ENCODE data around the gene TRIM44. TPM values are rescaled to one million over a fixed set of nuclear protein-coding genes. Genes with fewer than 3 reads are reported as not detected.

TRIM44 gene
- total RNA-seq, 4 donors from 2014 or later = 6.8 to 32.0 (median 13.5) TPM

GRCh38 chr11:35850191-35850590 lies 187.6 kb downstream of the TRIM44 start:
- WGBS, 2 donors = 86 to 88% methylated on average over 7 of the region's 7 CpGs
- no peaks in the 10 kb centered on the region for H3K36me3 ChIP-seq
- intact Hi-C loops (cut with DNase I) = no loop called here
- no peak overlapping the region for H3K27ac ChIP-seq
- H3K4me3 ChIP-seq = no peak overlapping the region
- H3K9me3 ChIP-seq = no peaks in the 10 kb centered on the region
- TF ChIP-seq, protein P1, sequence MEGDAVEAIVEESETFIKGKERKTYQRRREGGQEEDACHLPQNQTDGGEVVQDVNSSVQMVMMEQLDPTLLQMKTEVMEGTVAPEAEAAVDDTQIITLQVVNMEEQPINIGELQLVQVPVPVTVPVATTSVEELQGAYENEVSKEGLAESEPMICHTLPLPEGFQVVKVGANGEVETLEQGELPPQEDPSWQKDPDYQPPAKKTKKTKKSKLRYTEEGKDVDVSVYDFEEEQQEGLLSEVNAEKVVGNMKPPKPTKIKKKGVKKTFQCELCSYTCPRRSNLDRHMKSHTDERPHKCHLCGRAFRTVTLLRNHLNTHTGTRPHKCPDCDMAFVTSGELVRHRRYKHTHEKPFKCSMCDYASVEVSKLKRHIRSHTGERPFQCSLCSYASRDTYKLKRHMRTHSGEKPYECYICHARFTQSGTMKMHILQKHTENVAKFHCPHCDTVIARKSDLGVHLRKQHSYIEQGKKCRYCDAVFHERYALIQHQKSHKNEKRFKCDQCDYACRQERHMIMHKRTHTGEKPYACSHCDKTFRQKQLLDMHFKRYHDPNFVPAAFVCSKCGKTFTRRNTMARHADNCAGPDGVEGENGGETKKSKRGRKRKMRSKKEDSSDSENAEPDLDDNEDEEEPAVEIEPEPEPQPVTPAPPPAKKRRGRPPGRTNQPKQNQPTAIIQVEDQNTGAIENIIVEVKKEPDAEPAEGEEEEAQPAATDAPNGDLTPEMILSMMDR (IDR thresholded peaks at IDR 0.05) = no peak
- TF ChIP-seq POLR2A (IDR thresholded peaks at IDR 0.05) = no peak
- no peaks in the 10 kb centered on the region for H3K4me1 ChIP-seq
- DNase-seq = no peak
- H3K27me3 ChIP-seq = peaks cover 0 to 15% (median 0%) of the 10 kb centered on the region in 4 donors

- no peaks in the 10 kb centered on the region for H3K9me3 ChIP-seq
- WGBS, 2 donors = 76 to 89% methylated on average over 4 to 6 of the region's 6 CpGs
- no peak overlapping the region for H3K27ac ChIP-seq
- H3K27me3 ChIP-seq = peaks cover 0 to 12% (median 0%) of the 10 kb centered on the region in 4 donors
- H3K4me3 ChIP-seq = no peak overlapping the region
- no peaks in the 10 kb centered on the region for H3K4me1 ChIP-seq
- TF ChIP-seq POLR2A (IDR thresholded peaks at IDR 0.05) = no peak
- TF ChIP-seq, protein P1 (IDR thresholded peaks at IDR 0.05) = no peak
- no peaks in the 10 kb centered on the region for H3K36me3 ChIP-seq
- no peak for DNase-seq
- intact Hi-C loops (cut with DNase I) = no loop called here
These were observed 188.8 kb downstream of the TRIM44 start for GRCh38 chr11:35851342-35851741.

- TF ChIP-seq, protein P1 (IDR thresholded peaks at IDR 0.05) = no peak
- TF ChIP-seq POLR2A (IDR thresholded peaks at IDR 0.05) = no peak
These were observed 189.5 kb downstream of the TRIM44 start for GRCh38 chr11:35852056-35852455.

GRCh38 chr11:35853971-35854370 lies 191.4 kb downstream of the TRIM44 start:
- intact Hi-C loops (cut with DNase I) = no loop called here
- no peak overlapping the region for H3K4me3 ChIP-seq

More at GRCh38 chr11:35852056-35852455, 189.5 kb downstream of the TRIM44 start:
- intact Hi-C loops (cut with DNase I) = no loop called here
- H3K27me3 ChIP-seq = peaks cover 0 to 8% (median 0%) of the 10 kb centered on the region in 4 donors
- H3K9me3 ChIP-seq = no peaks in the 10 kb centered on the region
- 62 to 80% methylated on average over 1 to 5 of the region's 6 CpGs for WGBS, 2 donors
- H3K27ac ChIP-seq = no peak overlapping the region
- H3K36me3 ChIP-seq = no peaks in the 10 kb centered on the region
- H3K4me3 ChIP-seq = no peak overlapping the region
- no peaks in the 10 kb centered on the region for H3K4me1 ChIP-seq
- DNase-seq = no peak

GRCh38 chr11:35855671-35856070 lies 193.1 kb downstream of the TRIM44 start:
- no peak overlapping the region for H3K4me3 ChIP-seq
- no peaks in the 10 kb centered on the region for H3K4me1 ChIP-seq
- no peaks in the 10 kb centered on the region for H3K27me3 ChIP-seq
- TF ChIP-seq POLR2A (IDR thresholded peaks at IDR 0.05) = no peak
- TF ChIP-seq, protein P1 (IDR thresholded peaks at IDR 0.05) = no peak
- H3K27ac ChIP-seq = no peak overlapping the region
- no peak for DNase-seq
- intact Hi-C loops (cut with DNase I) = no loop called here
- no peaks in the 10 kb centered on the region for H3K9me3 ChIP-seq
- no peaks in the 10 kb centered on the region for H3K36me3 ChIP-seq

More at GRCh38 chr11:35853971-35854370, 191.4 kb downstream of the TRIM44 start:
- H3K4me1 ChIP-seq = no peaks in the 10 kb centered on the region
- H3K27me3 ChIP-seq = no peaks in the 10 kb centered on the region
- no peak overlapping the region for H3K27ac ChIP-seq
- WGBS, 2 donors = 78 to 83% methylated on average over 5 of the region's 5 CpGs
- TF ChIP-seq, protein P1 (IDR thresholded peaks at IDR 0.05) = no peak
- no peak for TF ChIP-seq POLR2A (IDR thresholded peaks at IDR 0.05)
- H3K36me3 ChIP-seq = no peaks in the 10 kb centered on the region
- H3K9me3 ChIP-seq = no peaks in the 10 kb centered on the region
- DNase-seq = no peak

Data from esophagus squamous epithelium (tissue), 5 donors.